ENCODE measurements around the gene GPC6.
"Not testable (repeated sequence)": the region's sequence is repeated elsewhere in the genome, so short reads cannot be mapped to it uniquely, and the experiment has no call there.

The GPC6 gene

DNA sequence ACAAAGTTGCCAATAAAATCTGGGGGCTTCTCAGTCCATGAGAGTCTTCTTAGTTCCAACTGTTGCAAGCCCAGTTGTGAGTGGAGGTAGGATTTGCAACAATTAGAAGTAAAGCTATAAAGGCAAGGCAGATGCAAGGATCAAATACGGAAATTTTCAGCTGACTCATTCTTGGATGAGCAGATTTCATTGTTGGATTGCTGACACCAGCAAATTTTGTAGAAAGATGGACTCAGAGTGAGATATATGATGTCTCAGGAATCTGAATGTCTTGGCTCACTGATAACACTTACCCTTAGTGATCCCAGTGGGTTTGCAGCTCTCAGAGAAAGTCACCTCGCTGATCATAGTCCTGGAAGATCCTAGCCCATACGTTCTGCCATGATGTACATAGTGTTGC is 209.0 kb downstream of the GPC6 start:
- DNase-seq (ENCODE audit: low spot score) = no peak

DNA sequence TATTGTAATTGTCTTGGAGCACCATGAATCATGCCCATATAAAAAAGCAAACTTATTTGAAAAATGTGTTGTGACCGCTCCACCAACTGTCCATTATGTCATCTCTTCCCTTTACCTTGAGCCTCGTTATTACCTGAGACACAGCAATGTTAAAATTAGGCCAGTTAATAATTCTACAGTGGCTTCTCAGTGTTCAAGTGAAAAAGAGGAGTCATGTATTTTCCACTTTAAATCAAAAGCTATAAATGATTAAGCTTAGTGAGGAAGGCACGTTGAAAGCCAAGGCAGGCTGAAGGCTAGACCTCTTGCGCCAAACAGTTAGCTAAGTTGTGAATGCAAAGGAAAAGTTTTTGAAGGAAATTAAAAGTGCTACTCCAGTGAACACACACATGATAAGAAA is 210.5 kb downstream of the GPC6 start:
- no peak for DNase-seq (ENCODE audit: low spot score)

DNA sequence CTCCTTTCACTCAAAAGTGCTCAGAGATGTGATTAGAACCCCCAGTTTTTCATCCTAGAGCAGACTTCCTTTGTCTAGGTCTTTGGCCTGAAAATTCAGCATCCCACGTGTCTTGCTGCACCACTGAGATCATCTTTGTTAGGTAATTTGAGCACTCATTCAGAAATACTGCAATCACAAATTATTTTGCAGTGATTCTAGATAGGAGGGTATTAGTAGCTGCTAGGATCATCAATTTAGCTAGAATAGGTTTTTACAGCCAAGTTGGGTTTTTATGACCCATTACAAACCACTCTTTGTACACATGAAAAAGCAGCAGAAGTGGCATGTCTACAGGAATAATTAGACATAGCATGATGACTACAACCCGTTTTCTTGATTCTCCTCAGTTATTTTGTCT is 219.6 kb downstream of the GPC6 start:
- DNase-seq (ENCODE audit: low spot score) = no peak

DNA sequence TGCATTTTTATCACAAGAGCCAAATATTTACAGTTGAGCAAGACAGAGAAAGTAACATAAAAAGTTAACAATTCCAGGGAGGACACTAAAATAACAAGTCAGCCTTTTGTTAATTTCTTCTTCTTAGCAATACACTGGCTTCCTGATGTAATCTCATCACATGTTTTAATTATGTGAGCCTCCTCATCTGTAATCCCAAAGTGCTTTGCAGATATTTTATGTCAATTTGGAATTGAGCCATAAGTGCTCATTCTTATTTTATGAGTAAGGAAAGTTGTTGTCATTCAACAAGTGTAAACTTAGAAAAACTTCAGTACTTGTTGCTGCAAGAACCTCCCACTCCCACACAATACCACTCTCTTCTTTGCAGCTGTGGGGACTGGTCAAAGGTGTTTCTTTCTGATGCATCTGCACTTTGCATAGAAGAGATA is 223.6 kb downstream of the GPC6 start:
- DNase-seq (ENCODE audit: low spot score) = no peak

DNA sequence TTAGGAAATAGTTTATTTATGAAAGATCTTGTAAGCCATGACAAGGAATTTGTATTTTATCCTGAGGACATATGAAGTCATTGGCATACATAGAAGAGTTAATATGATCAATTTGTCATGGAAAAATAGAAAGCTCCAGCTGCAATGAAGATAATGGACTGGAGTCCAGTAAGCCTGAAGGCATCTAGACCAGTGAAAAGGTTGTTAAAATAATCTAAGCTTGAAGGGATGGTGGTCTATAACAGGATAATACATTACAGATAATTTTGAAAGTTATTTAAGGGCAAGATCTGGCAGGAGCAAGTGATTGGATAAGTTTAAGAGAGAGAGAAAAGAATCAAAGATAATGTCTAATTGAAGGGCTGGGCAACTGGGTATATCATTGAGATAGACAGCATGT is 224.2 kb downstream of the GPC6 start:
- no peak for DNase-seq (ENCODE audit: low spot score)

DNA sequence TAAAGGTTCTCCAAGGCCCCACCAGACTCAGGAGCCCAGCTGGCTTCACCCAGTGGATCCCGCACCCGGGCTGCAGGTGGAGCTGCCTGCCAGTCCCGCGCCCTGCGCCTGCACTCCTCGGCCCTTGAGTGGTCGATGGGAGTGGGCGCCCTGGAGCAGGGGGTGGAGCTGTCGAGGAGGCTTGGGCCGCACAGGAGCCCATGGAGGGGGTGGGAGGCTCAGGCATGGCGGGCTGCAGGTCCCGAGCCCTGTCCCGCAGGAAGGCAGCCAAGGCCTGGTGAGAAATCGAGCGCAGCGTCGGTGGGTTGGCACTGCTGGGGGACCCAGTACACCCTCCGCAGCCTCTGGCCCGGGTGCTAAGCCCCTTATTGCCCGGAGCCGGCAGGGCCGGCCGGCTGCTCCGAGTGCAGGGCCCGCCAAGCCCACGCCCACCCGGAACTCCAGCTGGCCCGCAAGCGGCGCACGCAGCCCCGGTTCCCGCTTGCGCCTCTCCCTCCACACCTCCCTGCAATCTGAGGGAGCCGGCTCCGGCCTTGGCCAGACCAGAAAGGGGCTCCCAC is 228.1 kb downstream of the GPC6 start:
- DNase-seq (ENCODE audit: low spot score) = not testable (repeated sequence)

DNA sequence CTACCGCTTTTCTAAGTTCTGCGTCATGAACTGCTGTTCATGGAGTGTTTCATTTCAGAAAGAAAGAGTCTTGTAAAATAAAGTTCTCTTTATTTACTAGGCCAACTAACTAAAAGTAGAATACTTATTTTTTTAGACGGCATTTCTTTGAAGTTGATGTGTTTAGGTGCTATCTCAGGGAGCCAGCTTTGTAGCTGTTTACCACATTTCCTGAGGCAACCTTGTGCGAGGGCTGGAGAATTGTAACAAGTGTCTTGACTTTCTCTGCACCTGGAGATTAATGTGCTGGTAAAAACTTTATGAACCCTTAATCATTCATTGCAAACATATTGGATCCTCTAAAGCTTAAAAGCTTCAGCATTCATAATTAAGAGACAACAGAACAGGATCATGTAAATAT is 229.3 kb downstream of the GPC6 start:
- DNase-seq (ENCODE audit: low spot score) = no peak

DNA sequence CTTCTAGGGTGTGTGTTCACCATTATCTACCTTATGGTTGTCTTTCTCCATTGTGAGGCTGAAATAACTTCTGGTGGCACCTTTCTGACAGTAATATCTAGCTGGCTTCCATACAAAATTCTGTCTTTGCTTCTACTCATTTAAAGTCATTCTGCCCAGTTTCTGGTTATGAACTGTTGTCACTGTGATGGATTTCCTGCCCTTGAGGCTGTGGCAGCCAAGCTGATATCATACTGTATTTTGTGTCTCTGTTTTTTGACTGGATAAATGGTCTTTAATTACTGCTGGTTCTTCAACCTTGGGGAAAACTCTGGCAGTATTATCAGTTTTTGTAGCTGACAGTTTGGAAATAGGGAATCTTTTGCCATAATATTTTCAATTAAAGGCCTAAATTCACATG is 233.4 kb downstream of the GPC6 start:
- DNase-seq (ENCODE audit: low spot score) = no peak

DNA sequence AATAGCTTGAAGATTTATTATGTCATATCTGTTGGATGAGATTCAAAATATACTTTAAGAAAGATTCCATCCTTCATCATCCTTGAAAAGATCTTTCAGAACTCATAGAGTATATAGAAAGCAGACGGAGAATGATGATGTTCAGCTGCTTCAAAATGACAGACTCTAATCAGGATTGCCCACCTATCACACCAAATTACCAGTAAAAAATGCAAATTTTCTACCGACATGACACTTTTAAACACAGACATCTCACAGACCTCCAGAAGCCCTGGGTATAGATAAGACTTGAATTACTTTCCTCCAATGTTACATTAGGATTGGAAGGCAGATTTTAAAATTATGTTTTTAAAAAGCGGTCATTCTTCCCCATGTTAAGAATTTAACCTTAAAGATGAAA is 235.5 kb downstream of the GPC6 start:
- DNase-seq (ENCODE audit: low spot score) = no peak

DNA sequence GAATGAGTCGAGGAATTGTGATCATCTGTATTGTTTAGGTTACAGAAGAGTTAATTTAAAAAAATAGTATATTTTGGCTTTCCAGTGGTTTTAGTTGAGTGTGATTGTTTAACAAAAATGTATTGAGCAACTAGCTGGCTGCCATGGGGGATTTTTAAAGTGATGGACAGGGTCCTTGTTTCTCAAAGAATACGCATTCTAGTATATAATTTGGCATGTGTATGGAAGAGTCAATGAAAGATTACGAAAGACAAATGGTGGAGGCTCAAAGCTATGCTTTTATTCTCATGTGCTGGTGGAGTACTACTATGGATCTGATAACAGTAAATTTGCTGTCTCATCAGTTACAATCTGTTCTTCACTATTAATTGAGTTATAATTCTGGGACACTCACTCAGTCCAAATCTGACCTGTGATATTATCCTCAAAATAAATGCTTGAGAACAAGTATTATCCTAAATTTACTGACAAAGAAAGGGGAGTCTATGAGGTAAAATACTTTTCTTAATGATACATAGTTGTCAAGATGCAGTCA is 240.0 kb downstream of the GPC6 start:
- DNase-seq (ENCODE audit: low spot score) = no peak

DNA sequence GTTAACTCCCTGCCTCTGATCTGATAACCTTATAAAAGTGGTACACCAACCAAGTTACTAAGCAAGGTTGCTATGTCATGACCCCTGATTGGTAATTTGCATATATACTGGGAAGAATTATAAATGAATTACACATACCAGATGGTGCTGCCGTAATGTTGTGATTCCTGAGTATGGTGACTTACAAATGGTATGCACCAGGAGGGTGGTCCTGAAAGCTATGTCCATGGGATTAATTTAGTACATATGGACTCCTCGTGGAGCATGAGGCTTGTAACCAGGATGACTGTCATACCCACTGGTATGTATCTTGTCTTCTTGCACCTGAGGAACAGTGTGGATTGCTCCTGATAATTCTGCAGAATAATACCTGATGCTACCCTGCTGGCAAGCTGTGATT is 240.6 kb downstream of the GPC6 start:
- DNase-seq (ENCODE audit: low spot score) = no peak

DNA sequence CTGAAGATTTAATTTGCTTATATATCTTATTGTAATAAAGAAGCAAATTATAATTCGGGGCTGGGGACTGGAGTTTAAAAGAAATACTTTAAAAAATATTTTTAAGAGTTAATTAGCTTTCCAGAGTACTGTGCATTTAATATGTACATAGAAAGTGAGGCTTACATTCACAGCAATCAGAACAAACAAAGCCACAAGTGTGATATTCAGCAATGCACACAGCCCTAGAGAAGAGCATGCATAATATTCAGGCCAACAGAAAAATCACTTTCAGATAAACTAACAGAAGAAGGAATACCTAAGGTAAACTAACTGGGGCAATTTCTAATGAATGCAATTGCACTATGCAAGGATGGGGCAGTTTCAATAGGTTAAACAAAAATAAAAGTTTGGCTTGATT is 241.8 kb downstream of the GPC6 start:
- no peak for DNase-seq (ENCODE audit: low spot score)

DNA sequence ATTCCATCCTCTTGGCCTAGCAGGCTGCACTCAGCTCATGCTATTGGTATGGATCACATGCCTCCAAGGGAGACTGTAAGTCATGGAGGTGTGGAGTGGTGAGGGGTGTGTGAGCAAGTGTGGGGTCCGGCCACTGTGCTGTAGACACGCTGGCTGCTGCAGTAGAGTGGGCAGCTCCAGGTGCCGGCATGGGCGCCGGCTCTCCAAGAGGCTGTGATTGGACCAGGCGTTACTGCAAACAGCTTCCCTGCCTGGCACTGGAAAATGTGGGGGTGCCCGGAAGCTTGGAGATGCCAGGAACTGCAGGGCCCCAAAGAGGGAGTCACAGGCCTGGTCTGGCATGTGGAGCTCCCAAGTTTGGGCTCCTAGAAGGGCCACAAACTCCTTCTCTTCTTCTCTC is 245.7 kb downstream of the GPC6 start:
- no peak for DNase-seq (ENCODE audit: low spot score)

DNA sequence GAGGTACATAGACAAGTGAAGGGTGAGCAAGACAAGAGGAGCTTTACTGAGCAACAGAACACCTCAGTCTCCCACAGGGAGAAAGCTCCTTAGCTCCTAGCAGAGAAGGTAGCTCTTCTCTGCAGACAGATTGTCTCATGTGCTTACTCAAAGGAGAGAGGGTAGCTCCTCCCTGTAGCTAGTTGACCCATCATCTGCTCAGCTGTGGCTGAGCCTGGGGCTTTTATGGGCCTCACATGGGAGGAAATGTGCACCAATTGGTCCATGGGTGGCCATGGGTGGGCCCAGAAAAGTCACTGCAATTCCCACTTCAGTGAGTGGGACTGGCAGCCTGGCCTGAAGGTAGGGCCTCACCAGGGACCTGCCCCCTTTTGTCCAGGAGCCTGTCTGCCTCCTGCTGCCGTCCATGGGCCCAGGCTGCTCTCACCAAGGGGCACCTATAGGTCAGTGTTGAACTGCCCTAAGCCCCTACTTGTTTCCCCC is 246.2 kb downstream of the GPC6 start:
- no peak for DNase-seq (ENCODE audit: low spot score)

DNA sequence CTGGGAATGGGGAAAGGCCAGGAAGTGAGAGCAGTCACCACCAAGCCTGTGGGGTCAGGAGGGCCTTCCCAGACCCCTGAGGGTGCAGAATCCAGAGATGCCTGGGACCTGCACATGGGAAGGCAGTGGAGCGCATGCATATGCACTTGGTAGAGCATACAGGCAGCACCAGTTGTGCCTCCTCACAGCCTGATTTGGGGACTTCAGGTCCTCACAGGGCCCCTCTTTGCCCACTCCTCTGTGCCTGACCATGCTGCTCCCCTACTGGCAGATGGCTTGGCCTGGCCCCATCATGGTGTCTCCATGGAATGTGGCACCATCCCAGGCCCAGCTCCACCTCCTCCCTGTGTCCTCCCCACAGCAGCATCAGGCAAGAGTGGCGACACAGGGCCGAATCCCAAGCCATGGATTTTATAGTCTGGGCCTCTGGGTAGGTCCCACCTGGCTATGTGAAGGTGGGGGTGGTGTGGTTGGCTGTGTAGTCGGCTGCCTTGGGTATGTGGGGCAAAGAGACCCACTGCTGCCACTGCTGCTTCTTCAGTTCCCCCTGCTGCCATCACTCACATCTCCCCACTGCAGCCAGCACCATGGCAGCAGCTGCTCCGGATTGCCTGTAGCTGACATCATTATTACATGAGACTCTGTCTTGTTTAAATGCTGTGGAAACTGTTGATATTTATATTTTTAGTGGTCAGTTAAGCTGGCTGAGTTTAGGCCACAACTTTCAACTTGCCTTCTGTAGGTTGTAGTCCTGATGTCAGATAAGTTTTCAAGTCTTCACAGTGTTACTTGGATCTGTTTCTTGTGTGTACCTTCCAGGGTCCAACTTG is 247.0 kb downstream of the GPC6 start:
- DNase-seq (ENCODE audit: low spot score) = no peak

DNA sequence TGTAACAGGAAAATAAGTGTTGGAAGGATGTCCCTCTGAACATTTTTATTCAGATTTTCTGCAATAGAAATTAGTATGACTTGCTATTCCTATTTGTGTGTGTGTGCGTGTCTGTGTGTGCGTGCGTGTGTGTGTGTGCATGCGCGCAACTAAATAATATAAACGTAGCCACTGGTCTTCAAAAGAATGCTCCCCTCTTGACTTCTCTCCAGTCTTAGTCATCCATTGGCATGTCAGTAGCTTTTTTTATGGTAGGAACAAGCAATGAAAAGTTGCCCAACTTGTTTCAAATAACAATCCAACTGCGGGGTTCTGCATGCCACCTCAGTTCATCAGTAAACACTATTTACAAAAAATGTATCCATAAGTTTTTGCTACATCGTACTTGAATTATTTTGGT is 249.6 kb downstream of the GPC6 start:
- DNase-seq (ENCODE audit: low spot score) = no peak

DNA sequence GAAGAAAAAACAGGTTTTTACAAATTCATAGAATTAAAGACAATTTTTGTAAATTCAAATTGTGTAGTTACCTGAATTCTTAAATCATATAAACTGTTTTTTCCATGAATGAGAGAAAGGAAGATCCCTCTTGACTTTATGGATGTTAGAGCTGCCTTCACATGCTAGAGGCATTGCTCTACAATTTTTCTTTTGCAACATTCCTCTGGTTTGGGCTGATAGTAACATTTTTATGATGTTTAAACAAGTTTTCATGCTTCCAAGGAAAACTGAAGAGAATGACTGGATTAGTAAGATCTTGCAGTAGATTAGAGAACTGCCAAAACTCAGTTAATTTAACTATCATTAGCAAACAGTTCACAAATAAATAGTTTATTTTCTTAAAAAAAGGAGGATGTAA is 250.6 kb downstream of the GPC6 start:
- DNase-seq (ENCODE audit: low spot score) = no peak

DNA sequence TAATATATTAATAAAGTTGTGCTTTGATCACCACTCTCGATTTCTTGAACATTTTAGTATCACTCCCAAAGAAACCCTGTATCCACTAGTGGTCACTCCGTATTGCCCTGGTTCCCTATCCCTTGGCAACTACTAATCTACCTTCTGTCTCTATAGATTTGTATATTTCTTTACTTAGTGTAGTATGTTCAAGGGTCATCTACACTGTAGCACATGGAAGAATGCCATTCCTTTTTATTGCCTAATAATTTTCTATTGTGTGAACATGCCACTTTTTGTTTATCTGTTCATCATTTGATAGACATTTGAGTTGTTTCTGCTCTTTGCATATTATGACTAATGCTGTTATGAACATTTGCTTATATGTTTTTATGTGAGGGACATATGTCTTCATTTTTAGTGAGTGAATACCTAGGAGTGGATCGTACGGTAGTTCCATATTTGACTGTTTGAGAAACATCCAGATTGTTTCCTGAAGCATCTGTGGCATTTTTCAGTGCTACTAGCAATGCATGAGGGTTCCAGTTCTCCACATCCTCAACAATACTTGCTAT is 254.0 kb downstream of the GPC6 start:
- DNase-seq (ENCODE audit: low spot score) = no peak

DNA sequence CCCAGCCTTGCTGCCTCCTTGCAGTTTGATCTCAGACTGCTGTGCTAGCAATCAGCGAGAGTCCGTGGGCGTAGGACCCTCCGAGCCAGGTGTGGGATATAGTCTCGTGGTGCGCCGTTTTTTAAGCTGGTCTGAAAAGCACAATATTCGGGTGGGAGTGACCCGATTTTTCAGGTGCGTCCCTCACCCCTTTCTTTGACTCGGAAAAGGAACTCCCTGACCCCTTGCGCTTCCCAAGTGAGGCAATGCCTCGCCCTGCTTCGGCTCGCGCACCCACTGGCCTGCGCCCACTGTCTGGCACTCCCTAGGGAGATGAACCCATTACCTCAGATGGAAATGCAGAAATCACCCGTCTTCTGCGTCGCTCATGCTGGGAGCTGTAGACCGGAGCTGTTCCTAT is 269.5 kb downstream of the GPC6 start:
- DNase-seq (ENCODE audit: low spot score) = not testable (repeated sequence)

DNA sequence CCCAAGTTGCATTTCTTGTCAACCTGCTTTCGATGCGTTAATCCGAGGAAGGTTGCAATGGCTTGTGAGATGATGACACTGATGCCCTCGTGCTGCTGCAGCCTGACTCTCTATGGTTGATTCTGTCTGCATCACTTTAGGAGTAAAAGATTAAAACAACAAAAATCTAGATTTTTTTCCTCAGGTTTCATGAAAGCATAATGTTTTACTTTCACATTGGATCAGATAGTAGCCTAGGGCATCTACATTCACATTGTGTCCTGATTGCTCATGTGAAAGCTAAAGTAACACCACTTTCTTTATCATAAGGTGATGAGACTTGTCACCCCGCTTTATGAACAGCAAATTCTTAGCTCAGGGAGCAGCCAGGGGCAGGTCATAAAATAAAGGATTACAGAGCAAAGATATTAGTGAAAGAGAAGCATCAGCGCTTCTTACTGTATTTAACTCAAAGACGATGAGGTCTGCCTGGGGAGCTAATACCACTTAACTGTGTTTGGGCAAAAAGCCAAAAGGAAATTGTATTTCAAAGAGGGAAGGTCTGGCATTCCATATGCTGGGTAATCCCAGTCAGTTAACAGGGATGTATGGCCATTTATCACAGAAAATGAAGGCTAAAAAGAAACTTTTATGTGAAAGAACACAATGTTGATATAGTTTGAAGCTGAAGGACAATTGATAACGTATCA is 270.5 kb downstream of the GPC6 start:
- no peak for DNase-seq (ENCODE audit: low spot score)

DNA sequence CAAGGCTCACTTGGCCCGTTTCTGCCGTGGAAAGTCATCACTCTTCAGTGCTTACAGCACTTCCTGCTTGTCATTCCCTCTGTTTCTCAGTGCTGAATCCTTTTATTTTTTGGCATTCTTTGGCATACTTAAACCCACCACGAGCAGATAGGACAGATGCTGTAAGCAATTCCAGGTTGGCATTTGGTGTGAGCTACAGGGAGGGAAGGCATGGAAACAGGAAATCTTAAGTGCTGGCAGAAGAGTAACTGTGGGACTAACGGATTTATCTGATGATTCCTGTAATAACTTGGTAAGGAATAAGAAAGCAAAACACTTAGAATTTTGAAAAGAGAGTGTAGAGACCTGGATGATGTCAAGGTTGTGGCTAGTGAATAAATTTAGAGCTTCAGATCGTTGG is 273.4 kb downstream of the GPC6 start:
- no peak for DNase-seq (ENCODE audit: low spot score)

DNA sequence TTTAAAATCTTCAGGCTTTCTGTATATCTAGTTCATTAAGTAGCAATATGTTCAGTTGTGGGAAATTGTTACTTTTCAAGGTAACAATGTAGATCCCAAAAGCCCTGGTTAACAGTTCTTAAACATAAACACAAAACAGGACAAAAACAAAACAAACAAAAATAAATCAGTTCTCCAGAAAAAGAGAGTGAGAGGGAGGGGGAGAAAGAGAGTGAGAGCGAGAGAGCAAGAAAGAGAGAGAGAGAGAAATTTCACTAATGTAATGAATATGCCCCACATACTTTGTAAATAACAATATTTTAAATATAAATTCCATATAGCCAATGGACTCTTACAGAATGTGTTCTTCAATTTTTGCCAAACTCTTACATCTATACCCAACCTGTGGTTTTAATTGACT is 275.5 kb downstream of the GPC6 start:
- DNase-seq (ENCODE audit: low spot score) = no peak

Measured in kidney capillary endothelial cell (primary cell).